Spleen (tissue), 11 donors: ENCODE data around the gene PLCB1. TPM values are rescaled to one million over a fixed set of nuclear protein-coding genes. Genes with fewer than 3 reads are reported as not detected.
"Not testable (repeated sequence)": the region's sequence is repeated elsewhere in the genome, so short reads cannot be mapped to it uniquely, and the experiment has no call there.

Experiments used
- DNase-seq: peaks from one replicate; pipeline ENCODE4 v3.0.0-alpha.2; 2020
- H3K27ac ChIP-seq, 8 donors: fragments of 200-600 bp; sonication (generic) in 7 of 8; 1 replicate in 4 of 8; 2 replicates in 4 of 8; pipeline versions ENCODE4 v1.5.0 to v1.8.0; 2016 to 2021; ENCODE audit warnings: inconsistent platforms in 4 of 8, mild to moderate bottlenecking in 4 of 8, moderate library complexity in 1 of 8
- H3K27me3 ChIP-seq, 7 donors: fragments of 200-600 bp; sonication (generic) in 6 of 7; replicated peaks in 1 of 7; 1 replicate in 4 of 7; 2 replicates in 3 of 7; pipeline versions ENCODE4 v1.5.0 to v1.8.0; 2016 to 2021; ENCODE audit warnings: inconsistent platforms in 3 of 7, mild to moderate bottlenecking in 1 of 7
- H3K36me3 ChIP-seq, 6 donors: fragments of 200-600 bp; sonication (generic) in 5 of 6; 1 replicate in 4 of 6; 2 replicates in 2 of 6; pipeline versions ENCODE4 v1.5.0 to v1.8.0; 2016 to 2021; ENCODE audit warnings: inconsistent platforms in 2 of 6
- H3K4me1 ChIP-seq, 6 donors: fragments of 200-600 bp; sonication (generic) in 5 of 6; 1 replicate in 3 of 6; 2 replicates in 3 of 6; pipeline versions ENCODE4 v1.5.0 to v1.8.0; 2016 to 2021; ENCODE audit warnings: inconsistent platforms in 3 of 6
- H3K4me3 ChIP-seq, 8 donors: fragments of 200-600 bp; sonication (generic) in 7 of 8; 1 replicate in 4 of 8; 2 replicates in 4 of 8; pipeline versions ENCODE4 v1.5.0 to v1.8.0; 2016 to 2021; ENCODE audit warnings: inconsistent platforms in 4 of 8, mild to moderate bottlenecking in 4 of 8, moderate library complexity in 2 of 8
- H3K9me3 ChIP-seq, 8 donors: fragments of 200-600 bp; sonication (generic) in 7 of 8; 1 replicate in 4 of 8; 2 replicates in 4 of 8; pipeline versions ENCODE4 v1.5.0 to v1.8.0; 2016 to 2021; ENCODE audit warnings: inconsistent platforms in 4 of 8
- POLR2A ChIP-seq, 3 donors: fragments of 450-650 bp; IDR thresholded peaks; one replicate each; pipeline ENCODE4 v1.5.1; 2017; ENCODE audit warnings: antibody characterized with exemption in 3 of 3, mild to moderate bottlenecking in 1 of 3
- POLR2AphosphoS5 ChIP-seq, 3 donors: sonication (generic); formaldehyde crosslinking; IDR thresholded peaks; one replicate each; pipeline ENCODE4 v1.5.1; 2017; ENCODE audit warnings: antibody characterized with exemption in 3 of 3
- WGBS, 5 donors: extraction: QIAGEN DNeasy Blood & Tissue Kit in 3 of 5; methylation state at CpG; one replicate each; pipeline versions ENCODE4 v1.1.5 to v1.1.7; 2013 to 2018; 5-methylcytosine and 5-hydroxymethylcytosine counted together
- intact Hi-C: fragments of 100-400 bp; cut with DNase I; formaldehyde crosslinking; loops from one replicate; pipeline ENCODE4 v1.15.0; 2023; ENCODE audit warnings: low total_unique reads
- polyA plus RNA-seq, 3 donors: library from polyadenylated mRNA; stranded (reverse); fragments of 200-250 nt; gene quantifications; one replicate each; pipeline ENCODE4 v1.2.1, GENCODE V29; 2013
- total RNA-seq, 7 donors: library from RNA; depleted of rRNA in 3 of 7; stranded (reverse); fragments of >200 nt in 3 of 7; fragmentation: NEBNext Ultra II Directional in 4 of 7; extraction: Animal tissue kit (Norgen Biotek cat#: 25700) in 4 of 7; gene quantifications; one replicate each; pipeline versions ENCODE4 v1.1.0 to v1.2.1, GENCODE V29; 2016 to 2021
- TF ChIP-seq, protein P1 (sequence below), 11 experiments: fragments of 200-600 bp in 7 of 11; fragments of 450-650 bp in 4 of 11; sonication (generic) in 4 of 11; IDR thresholded peaks in 8 of 11; conservative IDR thresholded peaks in 3 of 11; 1 replicate in 7 of 11; 2 replicates in 4 of 11; pipeline versions ENCODE4 v1.4.0 to v1.8.0; 2016 to 2021; ENCODE audit warnings: antibody characterized with exemption in 11 of 11, inconsistent platforms in 4 of 11, mild to moderate bottlenecking in 1 of 11
- donor health status: healthy with polysubstance abuse.
- donor health status: DM: no; HTN: no; CAD: no; lungs with moderate emphysema.
- donor health status: DM: no; HTN: no; CAD: no.
- donor health status: Bipolar disorder and iron deficiency.
- donor health status: healthy.
- donor health status: DM: no; HTN: no; CAD: no.
- donor health status: DM: yes; HTN: yes; CAD: no.

PLCB1 gene
- total and polyA plus RNA-seq, 10 donors: 1.0 to 33.7 (median 16.2) TPM

GRCh38 chr20:8639112-8639778 lies 507.2 kb downstream of the PLCB1 start:
- 86 to 94% (median 93%) methylated on average over 4 of the region's 4 CpGs for WGBS, 5 donors

DNA sequence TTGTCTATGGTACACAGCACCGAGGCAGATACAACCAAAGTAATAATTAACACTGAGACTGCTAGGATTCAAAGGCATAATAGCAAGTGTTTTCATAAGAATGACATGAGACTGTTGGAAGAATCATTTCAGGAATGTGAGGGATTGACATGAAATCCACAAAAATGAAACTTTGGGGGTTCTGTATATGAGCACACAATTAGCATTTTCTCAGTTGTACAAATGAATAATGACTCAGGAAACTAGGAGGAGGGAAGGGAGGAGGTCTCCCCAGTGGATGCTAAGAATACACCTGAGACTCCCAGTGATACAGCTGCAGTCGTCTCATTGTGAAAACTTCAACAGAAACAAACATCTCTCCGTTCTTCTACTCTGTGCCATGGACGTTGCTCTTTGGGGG lies 508.4 kb downstream of the PLCB1 start:
- no peaks in the 10 kb centered on the region for H3K9me3 ChIP-seq
- no peaks in the 10 kb centered on the region for H3K36me3 ChIP-seq
- no peak for DNase-seq
- H3K4me1 ChIP-seq: no peaks in the 10 kb centered on the region
- H3K4me3 ChIP-seq: no peak overlapping the region
- intact Hi-C loops: no loop called here
- WGBS, 5 donors: 86 to 93% (median 87%) methylated on average over 4 of the region's 4 CpGs
- no peak overlapping the region for H3K27ac ChIP-seq
- TF ChIP-seq POLR2A (IDR thresholded peaks at IDR 0.05) (no peak), POLR2AphosphoS5 (IDR thresholded peaks at IDR 0.05) (no peak)
- TF ChIP-seq, protein P1, sequence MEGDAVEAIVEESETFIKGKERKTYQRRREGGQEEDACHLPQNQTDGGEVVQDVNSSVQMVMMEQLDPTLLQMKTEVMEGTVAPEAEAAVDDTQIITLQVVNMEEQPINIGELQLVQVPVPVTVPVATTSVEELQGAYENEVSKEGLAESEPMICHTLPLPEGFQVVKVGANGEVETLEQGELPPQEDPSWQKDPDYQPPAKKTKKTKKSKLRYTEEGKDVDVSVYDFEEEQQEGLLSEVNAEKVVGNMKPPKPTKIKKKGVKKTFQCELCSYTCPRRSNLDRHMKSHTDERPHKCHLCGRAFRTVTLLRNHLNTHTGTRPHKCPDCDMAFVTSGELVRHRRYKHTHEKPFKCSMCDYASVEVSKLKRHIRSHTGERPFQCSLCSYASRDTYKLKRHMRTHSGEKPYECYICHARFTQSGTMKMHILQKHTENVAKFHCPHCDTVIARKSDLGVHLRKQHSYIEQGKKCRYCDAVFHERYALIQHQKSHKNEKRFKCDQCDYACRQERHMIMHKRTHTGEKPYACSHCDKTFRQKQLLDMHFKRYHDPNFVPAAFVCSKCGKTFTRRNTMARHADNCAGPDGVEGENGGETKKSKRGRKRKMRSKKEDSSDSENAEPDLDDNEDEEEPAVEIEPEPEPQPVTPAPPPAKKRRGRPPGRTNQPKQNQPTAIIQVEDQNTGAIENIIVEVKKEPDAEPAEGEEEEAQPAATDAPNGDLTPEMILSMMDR (IDR thresholded peaks at IDR 0.05 in 8 of 11, conservative IDR thresholded peaks at IDR 0.05 in 3 of 11): no peak
- H3K27me3 ChIP-seq: no peaks in the 10 kb centered on the region

More at GRCh38 chr20:8639112-8639778, 507.2 kb downstream of the PLCB1 start:
- Histone ChIP-seq H3K27me3 (no peaks in the 10 kb centered on the region), H3K36me3 (no peaks in the 10 kb centered on the region), H3K4me1 (no peaks in the 10 kb centered on the region), H3K4me3 (no peak overlapping the region), H3K27ac (no peak overlapping the region), H3K9me3 (no peaks in the 10 kb centered on the region)
- intact Hi-C loops: no loop called here
- DNase-seq: no peak
- TF ChIP-seq POLR2AphosphoS5 (IDR thresholded peaks at IDR 0.05): no peak
- TF ChIP-seq POLR2A (IDR thresholded peaks at IDR 0.05): no peak
- TF ChIP-seq, protein P1 (IDR thresholded peaks at IDR 0.05 in 8 of 11, conservative IDR thresholded peaks at IDR 0.05 in 3 of 11): no peak

DNA sequence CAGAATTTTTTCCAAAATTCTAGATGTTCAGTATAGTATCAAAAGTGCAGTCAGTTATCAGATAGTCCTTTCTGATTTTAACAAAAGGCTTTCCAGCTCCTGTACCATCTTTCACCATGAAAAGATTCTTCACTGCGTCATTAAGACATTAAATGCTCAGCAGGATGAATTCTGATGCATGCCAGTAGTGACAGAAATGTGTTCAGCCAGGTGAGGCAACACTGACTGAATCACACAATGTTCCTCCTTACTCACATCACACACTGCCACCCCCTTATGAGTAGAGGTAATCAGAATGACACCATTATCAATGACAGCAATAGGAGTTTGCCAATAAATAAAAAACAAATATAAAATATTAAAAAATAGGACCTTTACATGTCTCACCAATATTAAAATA lies 510.2 kb downstream of the PLCB1 start:
- no peak overlapping the region for H3K27ac ChIP-seq
- no peaks in the 10 kb centered on the region for H3K9me3 ChIP-seq
- H3K36me3 ChIP-seq: no peaks in the 10 kb centered on the region
- no peak overlapping the region for H3K4me3 ChIP-seq
- WGBS, 5 donors: 70 to 97% (median 92%) methylated on average over 1 of the region's 1 CpG
- TF ChIP-seq, protein P1 (IDR thresholded peaks at IDR 0.05 in 8 of 11, conservative IDR thresholded peaks at IDR 0.05 in 3 of 11): no peak
- TF ChIP-seq POLR2AphosphoS5 (IDR thresholded peaks at IDR 0.05) (no peak), POLR2A (IDR thresholded peaks at IDR 0.05) (no peak)
- no peak for DNase-seq
- H3K27me3 ChIP-seq: no peaks in the 10 kb centered on the region
- intact Hi-C loops: no loop called here
- no peaks in the 10 kb centered on the region for H3K4me1 ChIP-seq

DNA sequence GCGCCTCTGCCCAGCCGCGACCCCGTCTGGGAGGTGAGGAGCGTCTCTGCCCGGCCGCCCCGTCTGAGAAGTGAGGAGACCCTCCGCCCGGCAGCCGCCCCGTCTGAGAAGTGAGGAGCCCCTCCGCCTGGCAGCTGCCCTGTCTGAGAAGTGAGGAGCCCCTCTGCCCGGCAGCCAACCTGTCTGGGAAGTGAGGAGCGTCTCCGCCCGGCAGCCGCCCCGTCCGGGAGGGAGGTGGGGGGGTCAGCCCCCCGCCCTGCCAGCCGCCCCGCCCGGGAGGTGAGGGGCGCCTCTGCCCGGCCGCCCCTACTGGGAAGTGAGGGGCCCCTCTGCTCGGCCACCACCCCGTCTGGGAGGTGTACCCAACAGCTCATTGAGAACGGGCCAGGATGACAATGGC lies 512.4 kb downstream of the PLCB1 start:
- intact Hi-C loops, H3K4me3 ChIP-seq, DNase-seq, H3K4me1 ChIP-seq, H3K36me3 ChIP-seq, H3K9me3 ChIP-seq, H3K27me3 ChIP-seq, H3K27ac ChIP-seq: not testable (repeated sequence)
- WGBS, 5 donors: 76 to 97% (median 90%) methylated on average over 5 to 17 of the region's 30 CpGs
